Activated naive CD8-positive, alpha-beta T cell treated with anti-CD3 and anti-CD28 coated beads, Interleukin-2, amount 10 ng/mL, durations not matched to agents 7 days and 5 days (primary cell): Measurements from ENCODE around the gene DYNLL1. TPM values are rescaled to one million over a fixed set of nuclear protein-coding genes. Genes with fewer than 3 reads are reported as not detected.
A peak's percentile ranks its signal among the peaks of the same experiment; 100 is the strongest.

Experiments used
- ATAC-seq: fragments of 150-1000 bp; cut with Tn5 transposase; one replicate; pipeline ENCODE4 v1.10.0; 2021; ENCODE audit warnings: low read depth, moderate library complexity
- POLR2A ChIA-PET: fragments of 350-600 bp; sonication (Branson Sonifier 250); formaldehyde crosslinking; loops from one replicate; lab custom pipeline; 2021; ENCODE audit warnings: antibody characterized with exemption; lab: Charles Lee
- DNase-seq: peaks from one replicate; pipeline ENCODE4 v3.0.0; 2021
- H3K27ac Mint-ChIP-seq: one replicate; pipeline ENCODE4 v1.8.0; 2022; ENCODE audit warnings: mild to moderate bottlenecking, mixed read lengths
- H3K27me3 Mint-ChIP-seq: one replicate; pipeline ENCODE4 v1.8.0; 2022; ENCODE audit warnings: mild to moderate bottlenecking, moderate library complexity, mixed read lengths
- H3K36me3 Mint-ChIP-seq: one replicate; pipeline ENCODE4 v1.8.0; 2021; ENCODE audit warnings: mild to moderate bottlenecking, mixed read lengths
- H3K4me1 Mint-ChIP-seq: one replicate; pipeline ENCODE4 v1.8.0; 2021; ENCODE audit warnings: mixed read lengths
- H3K4me3 Mint-ChIP-seq: one replicate; pipeline ENCODE4 v1.8.0; 2022; ENCODE audit warnings: mild to moderate bottlenecking, moderate library complexity, mixed read lengths
- H3K9me3 Mint-ChIP-seq: one replicate; pipeline ENCODE4 v1.8.0; 2021; ENCODE audit warnings: mixed read lengths
- total RNA-seq, 2 experiments: library from RNA; stranded (reverse); gene quantifications; one replicate each; pipeline ENCODE4 v1.2.3, GENCODE V29; 2021

The DYNLL1 gene
- total RNA-seq, 2 experiments from 2014 or later = 146 to 153 TPM

DNA sequence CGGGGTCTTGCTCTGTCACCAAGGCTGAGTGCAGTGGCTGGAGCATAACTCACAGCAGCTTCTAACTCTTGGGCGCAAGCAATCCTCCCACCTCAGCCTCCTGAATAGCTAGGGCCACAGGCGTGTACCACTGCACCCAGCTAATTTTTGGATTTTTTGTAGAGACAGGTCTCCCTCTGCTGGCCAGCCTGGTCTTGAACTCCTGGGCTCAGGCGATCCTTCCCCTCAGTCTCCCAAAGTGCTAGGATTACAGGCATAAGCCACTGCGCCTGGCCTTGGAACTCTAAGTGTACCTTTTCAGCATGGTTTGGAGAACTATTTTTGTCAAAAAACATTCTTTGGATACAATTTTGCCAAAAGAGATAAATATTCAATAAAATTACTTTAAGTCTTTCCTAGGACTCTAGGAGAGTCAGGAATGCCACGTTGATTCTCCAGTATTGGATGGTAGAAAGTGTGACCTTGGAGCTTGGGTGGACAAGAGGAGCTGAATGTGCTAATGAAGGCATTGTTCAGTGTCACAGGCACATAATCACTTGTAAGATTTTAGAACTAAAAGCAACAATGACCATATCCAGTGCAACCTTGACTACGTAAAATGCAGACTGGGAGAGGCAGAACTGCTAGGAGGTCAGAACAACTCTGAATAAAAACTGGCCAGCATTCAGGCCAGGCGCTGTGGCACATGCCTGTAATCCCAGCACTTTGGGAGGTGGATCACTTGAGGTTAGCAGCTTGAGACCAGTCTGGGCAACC is 29.2 kb upstream of the DYNLL1 start:
- H3K36me3 Mint-ChIP-seq = peaks cover 22% of the 10 kb centered on the region
- H3K27me3 Mint-ChIP-seq = no peaks in the 10 kb centered on the region
- ATAC-seq (no peak), DNase-seq (peak; percentile 40)
- peaks cover 27% of the 10 kb centered on the region for H3K4me1 Mint-ChIP-seq
- no peak overlapping the region for H3K27ac Mint-ChIP-seq
- no peaks in the 10 kb centered on the region for H3K9me3 Mint-ChIP-seq
- POLR2A ChIA-PET = interaction anchor here (0.8 to 1.2 kb wide), 2 partner anchors 14 to 18 kb away, joined by 3 read pairs; no protein-coding TSS in a partner anchor
- H3K4me3 Mint-ChIP-seq = peak overlapping the region; percentile 42

GRCh38 chr12:120467439-120467838 is 28.5 kb upstream of the DYNLL1 start:
- DNase-seq (no peak), ATAC-seq (no peak)
- no peaks in the 10 kb centered on the region for H3K9me3 Mint-ChIP-seq
- H3K4me1 Mint-ChIP-seq = peaks cover 28% of the 10 kb centered on the region
- peaks cover 20% of the 10 kb centered on the region for H3K36me3 Mint-ChIP-seq
- no peaks in the 10 kb centered on the region for H3K27me3 Mint-ChIP-seq
- POLR2A ChIA-PET = interaction anchor here (1.5 to 2.2 kb wide), 2 partner anchors 9 to 72 kb away, joined by 4 to 14 read pairs; no protein-coding TSS in a partner anchor
- H3K27ac Mint-ChIP-seq = peak overlapping the region; percentile 44
- peak overlapping the region; percentile 51 for H3K4me3 Mint-ChIP-seq

GRCh38 chr12:120468325-120468820 is 27.5 kb upstream of the DYNLL1 start:
- peak; percentile 50 for DNase-seq
- no peaks in the 10 kb centered on the region for H3K27me3 Mint-ChIP-seq
- H3K36me3 Mint-ChIP-seq = peaks cover 20% of the 10 kb centered on the region
- POLR2A ChIA-PET = interaction anchor here (0.6 to 2.2 kb wide), 12 partner anchors 10 to 267 kb away, joined by 3 to 21 read pairs (median 3); partner anchors contain the start of genes RNU4-1, RNU4-2 and RPLP0
- no peaks in the 10 kb centered on the region for H3K9me3 Mint-ChIP-seq
- no peak for ATAC-seq
- H3K4me3 Mint-ChIP-seq = peak overlapping the region; percentile 97
- peak overlapping the region; percentile 68 for H3K27ac Mint-ChIP-seq
- H3K4me1 Mint-ChIP-seq = peaks cover 28% of the 10 kb centered on the region

- Mint-ChIP-seq H3K36me3 (peaks cover 15% of the 10 kb centered on the region), H3K4me3 (peak overlapping the region; percentile 97), H3K27ac (peak overlapping the region; percentile 86), H3K4me1 (peaks cover 28% of the 10 kb centered on the region), H3K9me3 (no peaks in the 10 kb centered on the region), H3K27me3 (no peaks in the 10 kb centered on the region)
- DNase-seq (peak; percentile 61), ATAC-seq (peak; percentile 24)
- POLR2A ChIA-PET = interaction anchor here (0.6 to 2.2 kb wide), 15 partner anchors 10 to 769 kb away, joined by 3 to 21 read pairs (median 4); partner anchors contain the start of genes DYNLL1, POP5, RNU4-1 and RNU4-2
Measured at GRCh38 chr12:120468821-120469449, 27.0 kb upstream of the DYNLL1 start.

DNA sequence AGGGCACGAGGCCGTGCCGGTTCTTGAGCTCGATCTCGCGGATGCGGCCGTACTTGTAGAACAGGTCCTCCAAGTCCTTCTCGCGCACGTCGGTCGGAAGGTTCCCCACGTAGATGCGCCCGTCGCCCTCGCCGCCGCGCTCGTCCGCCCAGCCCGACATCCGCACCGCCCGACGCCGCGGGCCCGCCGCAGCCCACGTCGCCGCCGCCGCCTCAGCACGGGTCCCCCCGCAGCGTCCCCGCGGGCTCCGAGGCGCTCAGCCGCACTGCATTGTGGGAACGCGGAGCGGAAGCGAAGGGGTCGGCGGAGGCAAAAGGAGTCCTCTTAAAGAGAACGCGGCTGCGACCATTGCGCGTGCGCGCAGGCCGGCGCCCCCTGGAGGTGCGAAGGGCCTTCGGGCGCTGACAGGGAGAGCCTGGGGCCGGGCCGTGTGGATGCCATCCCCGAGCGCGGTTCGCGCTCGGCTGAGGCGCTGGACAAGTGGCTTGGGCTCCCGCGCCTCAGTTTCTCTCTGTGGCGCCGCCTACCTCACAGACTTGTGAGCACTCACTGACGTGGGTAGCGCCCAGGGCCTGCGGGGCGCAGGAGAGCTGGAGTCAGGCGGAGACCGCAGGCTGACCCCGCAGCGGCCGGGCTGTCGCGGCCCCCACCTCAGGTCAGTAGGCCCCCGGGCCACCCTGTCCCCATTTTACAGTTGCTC is 26.3 kb upstream of the DYNLL1 start, which contains the start of gene SRSF9:
TSS of gene SRSF9 (minus strand) at position 299 of the 700 bp plus-strand sequence. CDS start at position 160, 139 bp downstream.
- Mint-ChIP-seq H3K4me1 (peaks cover 28% of the 10 kb centered on the region), H3K4me3 (peak within 1 kb of the TSS; percentile 97)

DNA sequence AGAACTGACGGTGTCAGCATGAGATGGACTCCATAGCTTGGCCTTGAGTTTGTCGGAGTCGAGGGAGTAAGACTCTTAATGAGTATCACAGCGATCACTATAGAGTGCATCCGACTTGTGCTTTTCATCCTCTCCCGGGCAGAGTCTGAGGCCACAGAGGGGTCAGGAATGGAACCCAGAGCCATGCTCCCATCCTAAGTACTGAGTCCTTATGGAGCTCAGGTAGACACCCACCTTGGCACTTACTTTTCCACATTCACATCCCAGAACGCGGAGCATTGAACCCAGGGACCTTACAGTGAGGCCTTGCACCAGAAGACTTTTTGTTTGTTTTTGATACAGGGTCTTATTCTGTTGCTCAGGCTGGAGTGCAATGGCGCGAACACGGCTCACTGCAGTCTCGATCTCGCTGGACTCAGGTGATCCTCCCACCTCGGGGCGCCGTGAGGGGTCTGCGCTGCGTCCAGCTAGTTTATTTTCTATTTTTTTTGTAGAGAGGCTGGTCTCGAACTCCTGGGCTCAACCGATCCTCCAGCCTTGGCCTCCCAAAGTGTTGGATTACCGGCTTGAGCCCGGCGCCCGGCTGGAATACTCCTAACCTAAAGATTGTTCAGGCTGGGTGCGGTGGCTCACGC is 25.6 kb upstream of the DYNLL1 start:
- Mint-ChIP-seq H3K4me3 (peak overlapping the region; percentile 97), H3K27me3 (no peaks in the 10 kb centered on the region), H3K27ac (peak overlapping the region; percentile 86), H3K9me3 (no peaks in the 10 kb centered on the region), H3K36me3 (peaks cover 9% of the 10 kb centered on the region), H3K4me1 (peaks cover 28% of the 10 kb centered on the region)
- ATAC-seq = peak; percentile 25
- no peak for DNase-seq
- POLR2A ChIA-PET = interaction anchor here (0.8 to 2.2 kb wide), 5 partner anchors 26 to 111 kb away, joined by 3 to 16 read pairs (median 4); partner anchors contain the start of genes COQ5, DYNLL1 and POP5

More for the DNA sequence above, 26.3 kb upstream of the DYNLL1 start, which contains the start of gene SRSF9:
- DNase-seq = peak; percentile 99
- peak; percentile 95 for ATAC-seq
- Mint-ChIP-seq H3K36me3 (peaks cover 11% of the 10 kb centered on the region), H3K9me3 (no peaks in the 10 kb centered on the region), H3K27me3 (no peaks in the 10 kb centered on the region), H3K27ac (peak within 1 kb of the TSS; percentile 86)
- POLR2A ChIA-PET = interaction anchor here (0.6 to 2.2 kb wide), 14 partner anchors 11 to 768 kb away, joined by 3 to 21 read pairs (median 4); partner anchors contain the start of genes COQ5, DYNLL1, POP5 and RNU4-1

- no peak for ATAC-seq
- Mint-ChIP-seq H3K27ac (no peak overlapping the region), H3K36me3 (peaks cover 3% of the 10 kb centered on the region), H3K4me3 (no peak overlapping the region), H3K9me3 (no peaks in the 10 kb centered on the region), H3K27me3 (no peaks in the 10 kb centered on the region), H3K4me1 (peaks cover 13% of the 10 kb centered on the region)
- no peak for DNase-seq
- POLR2A ChIA-PET = interaction anchor here (0.6 kb wide), 2 partner anchors 20 to 24 kb away, joined by 3 read pairs; partner anchors contain the start of gene DYNLL1
Measured at GRCh38 chr12:120472521-120472920, 23.4 kb upstream of the DYNLL1 start.

DNA sequence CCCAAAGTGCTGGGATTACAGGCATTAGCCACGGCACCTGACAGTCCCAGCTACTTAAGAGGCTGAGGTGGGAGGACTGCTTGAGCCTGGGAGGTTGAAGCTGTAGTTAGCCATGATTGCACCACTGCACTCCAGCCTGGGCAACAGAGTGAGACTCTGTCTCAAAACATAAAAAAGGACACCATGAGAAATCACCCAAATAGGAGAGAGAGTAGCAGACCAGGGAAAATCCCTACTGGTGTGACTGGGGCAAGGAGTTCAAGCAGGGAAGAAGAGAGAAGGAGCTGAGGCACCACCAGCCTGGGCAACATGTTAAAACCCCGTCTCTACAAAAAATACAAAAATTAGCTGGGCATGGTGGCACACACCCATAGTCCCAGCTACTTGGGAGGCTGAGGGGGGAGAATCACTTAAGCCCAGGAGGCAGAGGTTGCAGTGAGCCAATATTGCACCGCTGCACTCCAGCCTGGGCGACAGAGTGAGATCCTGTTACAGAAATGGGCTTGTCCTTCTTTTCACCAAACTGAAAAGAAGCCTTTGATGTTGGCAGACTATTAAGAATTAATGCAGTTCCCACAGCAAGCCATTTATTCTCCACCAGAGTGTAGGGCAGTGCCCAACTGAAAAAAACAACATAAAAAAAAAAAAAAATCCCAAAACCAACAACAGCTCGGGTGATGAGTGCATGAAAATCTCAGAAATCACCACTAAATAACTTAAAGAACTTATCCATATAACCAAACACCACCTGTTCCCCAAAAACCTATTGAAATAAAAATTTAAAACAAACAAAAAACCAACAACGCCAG is 21.9 kb upstream of the DYNLL1 start:
- Mint-ChIP-seq H3K27ac (no peak overlapping the region), H3K4me1 (peaks cover 7% of the 10 kb centered on the region), H3K9me3 (no peaks in the 10 kb centered on the region), H3K4me3 (no peak overlapping the region), H3K27me3 (no peaks in the 10 kb centered on the region), H3K36me3 (peaks cover 2% of the 10 kb centered on the region)
- POLR2A ChIA-PET = no interaction called here
- DNase-seq (no peak), ATAC-seq (no peak)

GRCh38 chr12:120474616-120474960 is 21.3 kb upstream of the DYNLL1 start:
- ATAC-seq = no peak
- no peak for DNase-seq
- peaks cover 7% of the 10 kb centered on the region for H3K4me1 Mint-ChIP-seq
- POLR2A ChIA-PET = interaction anchor here (0.6 kb wide), 1 partner anchor 183 kb away, joined by 3 read pairs; no protein-coding TSS in a partner anchor
- H3K27me3 Mint-ChIP-seq = no peaks in the 10 kb centered on the region
- H3K36me3 Mint-ChIP-seq = peaks cover 2% of the 10 kb centered on the region
- H3K27ac Mint-ChIP-seq = no peak overlapping the region
- H3K9me3 Mint-ChIP-seq = no peaks in the 10 kb centered on the region
- H3K4me3 Mint-ChIP-seq = no peak overlapping the region

- ATAC-seq (no peak), DNase-seq (no peak)
- no peaks in the 10 kb centered on the region for H3K36me3 Mint-ChIP-seq
- peaks cover 8% of the 10 kb centered on the region for H3K4me1 Mint-ChIP-seq
- POLR2A ChIA-PET = no interaction called here
- no peak overlapping the region for H3K4me3 Mint-ChIP-seq
- H3K27me3 Mint-ChIP-seq = no peaks in the 10 kb centered on the region
- no peaks in the 10 kb centered on the region for H3K9me3 Mint-ChIP-seq
- H3K27ac Mint-ChIP-seq = no peak overlapping the region
Measured at GRCh38 chr12:120475643-120476042, 20.3 kb upstream of the DYNLL1 start.

DNA sequence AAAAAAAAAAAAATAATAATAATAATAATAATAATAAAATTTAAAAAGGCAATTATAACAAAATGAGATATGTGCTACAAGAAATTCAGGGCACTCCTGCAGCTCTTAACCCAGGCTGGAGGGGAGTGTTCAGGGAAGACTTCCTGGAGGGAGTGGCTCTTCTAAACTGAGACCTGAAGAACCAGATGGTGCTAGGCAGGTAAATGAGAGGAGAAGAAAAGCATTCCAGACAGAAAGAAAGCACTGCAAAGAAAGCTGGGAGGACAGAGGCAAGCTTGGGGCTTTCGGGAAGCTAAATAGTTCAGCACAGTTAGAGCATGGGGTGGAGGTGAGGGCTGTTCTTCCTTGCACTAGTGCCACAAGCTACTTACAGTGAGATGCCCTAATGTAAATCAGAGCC is 16.5 kb upstream of the DYNLL1 start:
- Mint-ChIP-seq H3K4me1 (peaks cover 5% of the 10 kb centered on the region), H3K4me3 (no peak overlapping the region), H3K27me3 (no peaks in the 10 kb centered on the region), H3K9me3 (no peaks in the 10 kb centered on the region), H3K36me3 (peaks cover 4% of the 10 kb centered on the region), H3K27ac (no peak overlapping the region)
- DNase-seq (no peak), ATAC-seq (no peak)
- POLR2A ChIA-PET = no interaction called here

DNA sequence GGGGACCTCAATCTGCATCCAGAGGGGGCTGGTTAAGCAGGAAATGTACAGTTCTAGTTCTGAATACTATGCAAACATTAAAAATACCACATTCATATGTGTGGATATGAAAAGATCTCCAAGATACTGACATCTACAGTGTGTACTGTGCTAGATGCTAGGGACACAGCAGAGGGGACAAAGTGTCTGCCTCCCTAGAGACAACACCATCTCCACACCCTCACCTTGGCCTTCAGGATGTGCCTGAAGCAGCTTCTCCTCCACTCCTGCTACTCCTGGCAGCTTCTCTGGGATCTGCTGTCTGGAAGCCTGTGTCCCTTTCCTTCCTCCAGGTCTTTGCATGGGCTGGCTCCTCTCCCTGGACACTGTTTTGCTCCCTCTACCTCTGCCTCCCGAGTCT is 15.7 kb upstream of the DYNLL1 start:
- H3K27ac Mint-ChIP-seq = no peak overlapping the region
- H3K9me3 Mint-ChIP-seq = no peaks in the 10 kb centered on the region
- H3K27me3 Mint-ChIP-seq = no peaks in the 10 kb centered on the region
- POLR2A ChIA-PET = no interaction called here
- peaks cover 4% of the 10 kb centered on the region for H3K36me3 Mint-ChIP-seq
- no peak overlapping the region for H3K4me3 Mint-ChIP-seq
- peaks cover 5% of the 10 kb centered on the region for H3K4me1 Mint-ChIP-seq
- no peak for DNase-seq
- ATAC-seq = no peak
